Fibroblast of skin of abdomen (primary cell): ENCODE results near the gene P2RX3.
"Not testable (repeated sequence)": the region's sequence is repeated elsewhere in the genome, so short reads cannot be mapped to it uniquely, and the experiment has no call there.

Experiments
- DNase-seq: peaks from one replicate; pipeline ENCODE4 v3.0.0-alpha.2; 2013

P2RX3 gene

DNA sequence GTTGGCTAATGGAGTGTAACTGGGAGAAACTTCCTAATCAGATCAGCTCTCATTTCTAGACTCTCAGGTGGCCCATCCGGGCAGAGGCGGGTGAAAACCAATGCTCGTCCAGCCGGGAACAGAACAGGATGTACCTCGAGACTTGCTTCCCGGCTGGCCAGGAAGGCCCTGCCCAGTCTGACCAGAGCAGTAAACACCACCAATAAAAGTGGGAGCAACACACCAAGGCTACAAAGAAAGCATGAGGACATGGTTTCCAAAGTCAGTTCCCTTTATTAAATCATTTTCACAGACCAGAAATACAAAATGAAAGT is 12.5 kb upstream of the P2RX3 start:
- no peak for DNase-seq

DNA sequence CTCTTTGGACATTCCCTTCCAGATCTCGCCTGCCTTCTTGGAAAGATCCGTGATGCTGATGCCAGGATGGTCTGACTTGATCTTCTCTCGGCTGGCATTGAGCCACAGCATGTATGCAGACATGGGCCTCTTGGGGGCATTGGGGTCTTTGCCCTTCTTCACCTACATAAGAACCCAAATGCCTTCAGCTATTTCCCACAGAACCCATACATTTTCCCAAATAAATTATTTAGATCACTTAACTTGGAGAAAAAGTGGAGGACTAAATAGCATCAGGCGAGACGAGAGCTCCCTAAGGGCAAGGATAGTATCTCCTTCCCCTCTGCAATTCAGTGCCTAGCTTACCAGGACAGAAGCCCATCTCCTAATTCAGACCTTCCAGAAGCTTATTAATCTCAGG is 10.4 kb upstream of the P2RX3 start:
- DNase-seq = no peak

DNA sequence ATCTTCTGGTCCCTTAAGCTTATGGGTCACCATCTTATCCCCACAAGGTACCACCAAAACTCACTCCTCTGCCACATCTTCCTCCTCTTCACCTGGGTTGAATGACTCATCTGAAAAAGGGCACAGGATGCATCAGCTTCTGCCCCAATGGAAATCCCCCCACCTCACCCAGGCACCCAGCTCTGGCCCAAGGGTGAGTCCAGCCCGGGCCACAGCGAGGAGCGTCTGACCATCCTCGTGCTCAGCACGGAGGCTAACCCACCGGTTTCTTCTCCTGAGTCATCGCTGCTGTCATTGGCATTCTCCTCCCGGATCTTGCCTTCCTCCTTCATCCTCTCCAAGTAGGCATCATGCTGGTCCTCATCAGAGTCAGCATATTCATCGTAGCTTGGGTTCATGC is 8.1 kb upstream of the P2RX3 start:
- DNase-seq = no peak

- no peak for DNase-seq
These were observed 6.4 kb upstream of the P2RX3 start for GRCh38 chr11:57331720-57332119.

GRCh38 chr11:57332694-57333440 is 5.3 kb upstream of the P2RX3 start:
- DNase-seq = no peak

DNA sequence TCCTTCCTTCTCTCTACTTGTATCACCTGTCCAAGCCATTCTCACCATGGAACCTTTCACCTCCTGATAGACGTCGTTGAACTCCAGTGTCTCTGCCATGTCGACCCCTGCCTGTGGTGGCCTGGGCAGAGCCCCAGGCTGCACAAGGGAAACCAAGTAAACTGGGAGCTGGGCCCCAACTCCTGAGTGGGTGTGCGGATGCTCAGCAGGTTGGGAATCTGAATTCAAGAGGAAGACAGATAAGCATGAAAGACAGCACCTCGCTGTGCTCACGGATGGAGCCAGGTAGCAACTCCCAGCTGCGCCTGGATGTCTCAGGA is 3.2 kb upstream of the P2RX3 start:
- no peak for DNase-seq

DNA sequence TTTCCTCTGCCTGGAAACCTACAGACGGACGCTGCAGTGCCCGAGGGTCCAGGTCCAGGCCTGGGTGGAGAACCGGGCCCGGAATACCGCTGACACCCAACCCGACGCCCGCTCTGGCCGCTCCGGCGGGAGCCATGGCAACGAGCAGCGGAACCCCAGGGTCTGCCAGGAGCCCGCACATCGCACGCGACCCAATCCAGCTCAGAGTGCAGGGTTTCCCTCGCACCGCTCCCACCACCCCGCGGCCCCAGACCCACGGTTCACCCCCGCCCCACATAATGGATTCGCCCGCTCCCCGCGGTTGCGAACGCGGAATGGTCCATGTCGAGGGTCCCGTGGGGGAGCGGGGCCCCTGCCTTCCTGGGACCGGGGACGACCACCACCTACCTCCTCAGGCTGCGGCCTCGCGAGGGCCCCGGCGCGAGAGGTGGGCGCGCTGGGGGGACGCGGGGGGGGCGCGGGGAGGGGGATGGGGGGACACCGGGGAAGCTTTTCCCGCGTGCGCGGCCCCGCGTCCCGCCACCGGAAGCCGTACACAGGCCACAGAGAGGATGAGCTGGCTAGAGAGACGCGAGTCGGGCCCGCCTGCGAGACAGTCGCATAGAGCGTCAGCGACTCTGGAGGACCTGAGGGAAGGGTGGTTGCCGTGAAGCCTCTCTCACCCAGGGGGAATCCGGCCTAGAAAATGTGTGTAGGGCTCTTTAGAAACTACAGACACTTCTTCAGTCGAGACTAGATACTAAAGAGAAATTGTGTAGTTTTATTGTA is 2.6 kb upstream of the P2RX3 start, which contains the start of gene SSRP1:
Gene SSRP1, minus strand, starts transcription at position 550 of the 768 bp plus-strand sequence. CDS start 771 bp downstream, outside the sequence.
- DNase-seq = peak; percentile 90

DNA sequence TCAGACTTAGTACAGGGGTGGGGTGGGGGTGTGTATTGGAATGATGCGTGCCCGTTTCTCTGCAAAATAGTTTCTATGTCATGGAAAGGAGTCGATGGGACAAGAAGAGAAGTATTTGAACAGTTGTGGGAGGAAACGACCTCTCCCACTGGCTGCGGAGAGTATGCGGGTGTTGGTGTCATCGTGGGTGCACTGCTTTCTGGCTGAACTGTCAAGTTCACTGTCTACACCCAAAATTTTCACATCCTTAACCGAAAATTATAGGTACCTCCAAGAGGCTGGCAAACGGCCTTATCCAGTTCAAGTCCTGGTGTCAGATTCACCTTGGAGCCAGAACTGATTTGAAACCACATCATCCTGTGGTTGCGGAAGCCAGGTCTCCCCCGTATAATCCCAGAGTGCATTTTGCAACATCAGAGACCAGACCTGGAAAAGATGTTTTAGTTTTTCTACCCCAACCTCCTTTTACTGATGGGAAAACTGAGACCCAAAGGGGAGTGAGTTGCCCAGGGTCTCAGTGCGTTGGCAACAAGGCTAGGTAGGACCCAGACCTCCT is 2.0 kb upstream of the P2RX3 start:
- no peak for DNase-seq

GRCh38 chr11:57336856-57337255 is 1.3 kb upstream of the P2RX3 start:
- DNase-seq = not testable (repeated sequence)

DNA sequence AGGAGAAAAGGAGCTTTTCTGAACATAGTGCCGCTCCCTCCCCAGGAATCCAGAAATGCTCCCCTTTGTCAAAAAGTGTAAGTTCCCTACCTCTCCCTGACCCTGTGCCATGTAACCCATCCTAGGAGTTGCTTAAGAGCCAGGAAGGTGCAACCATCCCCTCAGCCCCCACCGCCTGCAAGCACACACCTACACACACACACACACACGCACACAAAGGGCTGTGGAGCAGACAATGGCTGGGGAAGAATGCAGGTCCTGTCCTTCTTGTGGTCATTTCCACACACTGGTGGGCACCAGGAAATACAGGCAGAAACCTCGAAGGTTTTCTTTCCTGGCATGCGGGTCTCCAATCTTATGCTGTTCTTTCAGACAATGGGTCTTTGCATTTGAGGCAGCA is 1.2 kb downstream of the P2RX3 start:
- DNase-seq = no peak

GRCh38 chr11:57340039-57340615 is 2.0 kb downstream of the P2RX3 start:
- DNase-seq = peak; percentile 50

GRCh38 chr11:57341250-57341808 is 3.2 kb downstream of the P2RX3 start:
- no peak for DNase-seq

- DNase-seq = no peak
These were observed 4.5 kb downstream of the P2RX3 start for GRCh38 chr11:57342702-57343101.

GRCh38 chr11:57343825-57344224 is 5.7 kb downstream of the P2RX3 start:
- no peak for DNase-seq

DNA sequence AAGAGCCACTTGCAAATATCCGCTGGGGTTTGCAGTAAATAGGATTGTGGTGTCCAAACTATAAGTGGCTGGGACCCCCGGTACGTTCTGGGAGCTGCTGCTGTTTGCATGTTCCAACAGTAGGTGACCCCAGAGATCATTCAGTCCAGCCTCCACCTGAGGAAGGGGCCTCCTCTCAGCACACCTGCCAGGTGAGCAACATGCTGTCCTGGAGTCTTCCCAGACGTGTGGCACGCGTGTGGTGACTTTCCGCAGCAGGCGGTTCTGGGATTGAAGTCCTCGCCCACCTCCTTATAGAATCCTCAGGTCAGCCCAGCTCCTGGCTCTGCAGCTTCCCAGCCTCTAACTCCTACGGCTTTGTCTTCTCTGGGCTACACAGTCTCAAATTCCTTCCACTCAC is 6.7 kb downstream of the P2RX3 start:
- DNase-seq = no peak

DNA sequence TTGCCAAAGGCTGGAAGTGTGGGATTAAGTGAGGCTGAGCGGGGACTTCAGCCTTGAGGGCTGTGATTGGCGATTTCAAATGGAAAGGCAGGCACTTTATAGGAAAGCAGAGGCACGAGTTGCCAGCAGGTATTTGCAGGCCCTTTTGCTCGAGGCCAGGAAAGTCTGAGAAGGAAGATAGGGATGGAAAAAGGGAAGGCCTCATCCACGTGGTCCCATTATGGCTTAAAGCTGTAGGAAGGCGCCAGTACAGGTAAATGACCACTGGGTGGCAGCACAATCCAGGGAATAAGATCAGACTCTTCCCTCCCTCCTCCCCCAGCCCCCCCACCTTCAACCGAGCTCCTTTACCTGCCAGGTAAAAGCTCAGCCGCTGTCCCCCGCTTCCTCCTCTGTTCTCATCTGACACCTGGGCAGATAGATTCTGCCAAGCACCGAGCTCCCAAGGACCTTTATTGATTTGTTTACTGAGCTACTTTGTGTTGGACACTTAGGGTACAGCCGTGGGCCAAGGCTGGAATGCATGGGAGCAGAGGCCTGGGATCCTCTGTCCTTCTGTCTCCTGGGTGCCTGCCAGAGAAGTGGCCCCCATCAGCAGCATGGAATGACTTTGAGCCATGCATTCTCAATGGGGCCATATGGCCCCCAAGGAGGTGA is 7.5 kb downstream of the P2RX3 start:
- DNase-seq = peak; percentile 63

DNA sequence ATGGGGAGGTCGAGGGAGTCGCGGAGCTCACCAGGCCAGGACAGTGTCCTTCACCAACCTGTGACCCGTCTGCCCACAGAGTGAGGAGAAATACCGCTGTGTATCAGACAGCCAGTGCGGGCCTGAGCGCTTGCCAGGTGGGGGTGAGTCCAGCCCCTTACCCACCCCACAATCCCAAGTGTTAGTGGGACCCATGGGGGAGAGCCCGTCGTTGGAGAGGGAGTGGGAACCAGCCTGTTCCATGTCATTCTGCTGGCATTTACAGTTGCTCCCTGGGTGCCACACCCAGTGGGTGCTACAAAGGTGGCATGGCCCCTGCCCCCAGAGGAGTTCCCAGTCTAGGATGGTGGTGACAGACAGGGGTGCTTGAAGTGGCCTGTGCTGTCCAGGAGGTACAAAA is 9.2 kb downstream of the P2RX3 start:
- DNase-seq = no peak

- DNase-seq = no peak
These were observed 9.9 kb downstream of the P2RX3 start for GRCh38 chr11:57348052-57348451.

DNA sequence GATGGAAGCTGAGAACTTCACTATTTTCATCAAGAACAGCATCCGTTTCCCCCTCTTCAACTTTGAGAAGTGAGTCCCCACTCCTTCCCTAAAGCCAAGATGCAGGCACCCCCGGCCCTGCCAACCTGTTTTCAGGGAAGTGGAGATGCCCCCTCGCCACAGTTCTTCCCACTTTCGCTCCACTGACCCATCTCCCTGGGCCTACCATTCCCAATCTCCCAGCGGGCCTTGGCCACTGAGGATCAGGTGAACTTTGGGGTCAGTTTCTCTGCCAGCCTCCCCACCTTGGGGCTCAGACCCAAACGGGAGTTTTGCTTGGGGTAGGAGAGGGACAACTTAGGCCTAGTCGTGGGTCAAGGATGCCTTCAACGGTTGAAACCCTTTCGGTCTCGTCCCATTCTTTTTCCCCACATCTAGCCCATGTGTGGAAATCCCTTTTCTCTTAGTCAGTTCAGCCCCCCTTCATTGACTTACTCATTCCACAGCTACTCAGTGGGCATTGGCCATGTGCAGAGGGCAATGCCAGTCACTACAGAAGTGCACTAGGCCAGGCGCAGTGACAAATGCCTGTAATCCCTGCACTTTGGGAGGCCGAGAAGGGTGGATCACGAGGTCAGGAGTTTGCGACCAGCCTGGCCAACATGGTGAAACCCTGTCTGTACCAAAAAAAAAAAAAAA is 10.6 kb downstream of the P2RX3 start:
- DNase-seq = no peak

DNA sequence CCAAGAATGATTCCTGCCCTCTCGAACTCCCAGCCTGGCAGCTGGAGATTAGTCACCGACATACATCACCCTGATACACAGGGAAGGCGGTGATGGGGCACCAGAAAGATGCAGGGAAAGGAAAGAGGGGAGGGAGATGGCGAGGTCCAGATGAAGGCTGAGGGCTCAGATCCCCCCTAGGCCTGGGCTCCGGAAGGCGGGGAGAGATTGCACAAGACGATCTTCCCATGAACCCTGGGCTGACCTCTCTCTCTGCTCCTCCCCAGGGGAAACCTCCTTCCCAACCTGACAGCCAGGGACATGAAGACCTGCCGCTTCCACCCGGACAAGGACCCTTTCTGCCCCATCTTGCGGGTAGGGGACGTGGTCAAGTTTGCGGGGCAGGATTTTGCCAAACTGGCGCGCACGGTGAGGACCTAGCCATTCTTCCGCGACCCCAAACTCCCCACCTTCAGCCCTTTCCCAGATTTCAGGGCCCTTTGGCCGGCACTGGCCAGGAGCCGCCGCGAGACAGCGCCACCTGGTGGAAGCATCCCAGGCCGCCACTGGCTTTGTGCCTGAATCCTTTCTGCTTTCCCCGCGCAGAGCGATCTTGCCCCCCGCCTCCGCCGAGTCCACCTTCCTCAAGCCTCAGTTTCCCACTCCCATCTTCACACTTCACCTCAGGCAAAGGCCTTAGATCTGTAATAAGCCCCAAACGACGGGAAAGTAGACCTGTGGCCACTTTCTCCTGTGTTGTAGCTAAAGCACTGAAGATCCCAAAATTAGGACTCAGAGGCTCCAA is 11.5 kb downstream of the P2RX3 start:
- peak; percentile 13 for DNase-seq

DNA sequence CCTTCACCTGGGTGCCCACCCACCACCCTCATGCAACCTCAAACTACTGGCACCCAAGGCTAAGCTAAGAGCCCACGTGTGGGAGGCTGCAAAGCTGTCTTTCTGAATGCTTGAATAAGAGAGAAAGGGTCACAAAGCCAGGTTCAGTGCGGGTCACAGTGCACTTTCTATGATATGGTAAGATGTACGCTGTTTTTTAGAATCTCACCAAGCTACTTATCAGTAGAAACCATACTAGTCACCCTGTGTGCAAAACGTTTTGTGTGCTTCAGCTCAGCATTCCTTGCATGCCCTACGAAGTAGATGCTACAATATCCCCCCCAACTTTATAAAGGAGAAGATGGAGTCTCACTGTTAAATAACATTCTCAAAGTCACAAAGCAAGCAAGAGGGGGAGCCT is 14.9 kb downstream of the P2RX3 start:
- no peak for DNase-seq
